Measurements from ENCODE around the gene PLCB1. TPM values are rescaled to one million over a fixed set of nuclear protein-coding genes. Genes with fewer than 3 reads are reported as not detected.

Gene PLCB1
- total RNA-seq, 2 experiments from 2014 or later, result 1.9 to 2.2 TPM

DNA sequence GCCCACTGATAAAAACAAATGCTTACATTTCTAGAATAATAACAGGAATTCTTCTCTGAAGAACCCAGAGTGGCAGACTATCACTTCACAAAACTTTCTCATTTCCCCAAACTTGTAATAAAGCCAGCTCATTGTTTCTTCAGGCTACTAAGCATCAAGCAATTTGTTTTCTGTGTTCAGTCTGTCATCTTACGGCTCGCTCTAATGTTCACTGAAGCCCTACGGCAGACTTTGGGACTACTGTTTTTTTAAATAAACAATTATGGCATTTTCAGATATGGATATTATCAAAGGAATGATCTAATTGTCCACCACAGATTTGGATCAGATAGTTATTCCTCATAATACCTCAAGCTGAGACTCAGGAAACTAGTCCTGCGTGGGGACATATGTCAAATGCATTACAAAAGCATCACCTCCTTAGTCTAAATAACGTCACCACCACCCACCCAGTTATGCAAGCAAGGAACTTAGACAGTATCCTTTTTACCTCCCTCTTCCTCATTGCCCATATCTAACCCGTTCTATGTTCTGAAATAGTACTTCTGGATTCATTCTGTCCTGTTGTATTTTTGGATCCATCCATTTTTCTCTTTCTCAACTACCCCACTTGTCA lies 415.1 kb downstream of the PLCB1 start:
- DNase-seq, result no peak
- H3K9me3 Mint-ChIP-seq, result peaks cover 2% of the 10 kb centered on the region
- ChIA-PET CTCF (no interaction called here), POLR2A (no interaction called here)
- no peak overlapping the region for H3K4me3 Mint-ChIP-seq
- H3K27me3 Mint-ChIP-seq, result no peaks in the 10 kb centered on the region
- H3K4me1 Mint-ChIP-seq, result no peaks in the 10 kb centered on the region
- H3K36me3 Mint-ChIP-seq (ENCODE audit: low read depth), result no peaks in the 10 kb centered on the region
- H3K27ac Mint-ChIP-seq, result no peak overlapping the region

DNA sequence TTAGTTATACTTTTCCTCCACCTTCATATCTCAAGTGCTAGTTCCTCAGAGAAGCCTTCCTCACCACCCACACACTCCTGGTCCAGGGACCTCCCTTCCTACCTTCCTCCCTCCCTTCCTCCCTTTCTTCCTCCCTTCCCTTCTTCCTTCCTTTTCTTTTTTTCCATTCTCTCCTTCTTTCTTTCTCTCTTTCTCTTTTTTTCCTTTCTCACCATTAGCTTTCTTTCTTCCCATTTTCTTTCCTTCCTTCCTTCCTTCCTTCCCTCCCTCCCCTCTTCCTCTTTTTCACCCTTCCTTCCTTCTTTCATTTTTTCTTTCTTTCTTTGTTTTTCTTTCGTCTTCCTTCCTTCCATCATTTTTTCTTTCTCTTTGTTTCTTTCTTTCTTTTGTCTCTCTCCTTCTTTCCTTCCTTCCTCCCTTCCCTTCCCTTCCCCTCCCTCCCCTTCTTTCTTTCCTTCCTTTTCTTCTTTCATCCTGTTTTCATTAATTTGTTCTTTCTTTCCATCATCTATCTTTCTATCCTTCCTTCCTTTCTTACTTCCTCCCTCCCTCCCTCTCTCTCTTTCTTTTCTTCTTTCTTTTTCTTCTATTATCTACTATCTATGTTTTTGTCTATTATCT lies 416.0 kb downstream of the PLCB1 start:
- peaks cover 2% of the 10 kb centered on the region for H3K9me3 Mint-ChIP-seq
- no peaks in the 10 kb centered on the region for H3K27me3 Mint-ChIP-seq
- H3K4me1 Mint-ChIP-seq, result no peaks in the 10 kb centered on the region
- H3K4me3 Mint-ChIP-seq, result no peak overlapping the region
- ChIA-PET POLR2A (no interaction called here), CTCF (no interaction called here)
- DNase-seq, result no peak
- no peak overlapping the region for H3K27ac Mint-ChIP-seq
- H3K36me3 Mint-ChIP-seq (ENCODE audit: low read depth), result no peaks in the 10 kb centered on the region

DNA sequence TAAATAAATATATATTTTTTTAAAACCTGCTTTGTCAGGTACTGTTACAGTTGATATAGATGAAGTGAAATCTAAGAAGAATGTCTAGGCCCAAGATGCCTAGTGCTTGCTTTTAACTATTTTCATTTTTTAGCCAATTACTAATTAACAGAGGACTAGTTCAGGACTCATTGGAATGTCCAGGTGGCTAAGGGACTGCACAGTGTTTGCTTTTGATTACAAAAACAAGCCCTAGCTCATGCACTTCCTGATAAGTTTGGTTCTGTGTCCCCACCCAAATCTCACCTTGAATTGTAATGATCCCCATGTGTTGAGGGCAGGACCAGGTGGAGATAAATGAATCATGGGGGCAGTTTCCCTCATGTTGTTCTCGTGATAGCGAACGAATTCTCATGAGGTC lies 417.1 kb downstream of the PLCB1 start:
- no peak for DNase-seq
- Mint-ChIP-seq H3K36me3 (ENCODE audit: low read depth) (no peaks in the 10 kb centered on the region), H3K27me3 (no peaks in the 10 kb centered on the region), H3K4me1 (no peaks in the 10 kb centered on the region), H3K9me3 (peaks cover 2% of the 10 kb centered on the region), H3K27ac (no peak overlapping the region), H3K4me3 (no peak overlapping the region)
- POLR2A ChIA-PET, result no interaction called here
- CTCF ChIA-PET, result no interaction called here

DNA sequence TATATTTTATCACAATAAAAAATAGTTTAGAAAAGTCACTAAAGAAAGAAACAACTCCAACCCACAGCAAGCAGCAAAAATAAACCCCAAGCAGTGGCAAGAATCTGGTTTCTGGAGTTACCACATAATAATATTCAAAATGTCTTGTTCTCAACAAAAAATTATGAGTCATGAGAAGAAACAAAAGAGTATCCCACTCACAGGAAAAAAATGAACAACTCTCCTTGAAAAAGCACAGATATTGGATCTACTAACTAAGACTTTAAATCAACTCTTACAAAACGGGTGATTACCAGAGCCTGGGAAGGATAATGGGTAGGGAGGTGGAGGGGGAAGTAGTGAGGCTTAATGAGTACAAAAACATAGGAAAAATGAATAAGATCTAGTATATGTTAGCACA lies 425.6 kb downstream of the PLCB1 start:
- H3K4me3 Mint-ChIP-seq, result no peak overlapping the region
- DNase-seq, result no peak
- H3K27ac Mint-ChIP-seq, result no peak overlapping the region
- POLR2A ChIA-PET, result no interaction called here
- no peaks in the 10 kb centered on the region for H3K27me3 Mint-ChIP-seq
- H3K4me1 Mint-ChIP-seq, result no peaks in the 10 kb centered on the region
- CTCF ChIA-PET, result no interaction called here
- no peaks in the 10 kb centered on the region for H3K36me3 Mint-ChIP-seq (ENCODE audit: low read depth)
- peaks cover 9% of the 10 kb centered on the region for H3K9me3 Mint-ChIP-seq

DNA sequence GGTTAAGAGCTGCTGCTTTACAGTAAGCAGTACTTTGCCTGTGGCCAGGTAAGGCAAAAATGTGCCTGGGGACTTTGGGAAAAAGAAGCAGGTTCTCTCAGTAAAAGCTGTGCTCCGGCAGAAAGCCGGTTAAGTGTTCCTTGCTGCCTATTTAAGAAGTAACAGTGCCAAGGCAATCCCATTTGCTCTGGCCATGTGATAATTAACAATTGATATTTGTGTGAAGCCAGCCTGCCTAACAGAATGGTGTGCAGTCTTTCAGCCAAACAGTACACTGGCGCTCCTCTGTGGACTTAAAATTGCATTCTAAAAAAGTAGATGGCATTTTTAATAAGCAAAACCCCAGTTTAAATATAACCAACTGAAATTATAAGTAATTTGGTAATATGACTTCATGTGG lies 430.3 kb downstream of the PLCB1 start:
- no peak overlapping the region for H3K27ac Mint-ChIP-seq
- DNase-seq, result no peak
- H3K27me3 Mint-ChIP-seq, result no peaks in the 10 kb centered on the region
- H3K4me3 Mint-ChIP-seq, result no peak overlapping the region
- H3K36me3 Mint-ChIP-seq (ENCODE audit: low read depth), result no peaks in the 10 kb centered on the region
- peaks cover 7% of the 10 kb centered on the region for H3K9me3 Mint-ChIP-seq
- no peaks in the 10 kb centered on the region for H3K4me1 Mint-ChIP-seq
- CTCF ChIA-PET, result interaction anchor here (0.5 kb wide), 1 partner anchor 197 kb away, joined by 3 read pairs; no protein-coding TSS in a partner anchor
- POLR2A ChIA-PET, result no interaction called here

DNA sequence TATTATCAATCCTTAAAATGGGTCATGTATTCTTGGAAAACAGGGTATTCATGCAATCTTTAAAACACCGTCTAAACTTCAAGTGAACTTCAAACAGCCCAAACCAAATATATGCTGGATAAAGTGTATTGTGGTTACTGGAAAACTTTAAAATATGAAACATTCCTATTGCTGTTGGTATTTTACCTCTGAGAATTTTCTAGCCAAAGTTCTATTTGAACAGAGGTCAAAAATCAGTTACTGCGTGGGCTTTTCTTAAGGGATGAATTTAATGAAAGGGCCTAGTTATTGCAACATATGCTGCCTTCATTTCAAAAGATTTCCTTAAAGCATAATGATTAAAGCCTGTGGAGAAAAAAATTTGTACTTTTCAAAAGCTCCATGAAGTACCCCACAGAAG lies 436.0 kb downstream of the PLCB1 start:
- Mint-ChIP-seq H3K36me3 (ENCODE audit: low read depth) (no peaks in the 10 kb centered on the region), H3K27me3 (no peaks in the 10 kb centered on the region), H3K27ac (no peak overlapping the region), H3K4me3 (no peak overlapping the region), H3K4me1 (no peaks in the 10 kb centered on the region), H3K9me3 (peaks cover 6% of the 10 kb centered on the region)
- ChIA-PET POLR2A (no interaction called here), CTCF (no interaction called here)
- no peak for DNase-seq

DNA sequence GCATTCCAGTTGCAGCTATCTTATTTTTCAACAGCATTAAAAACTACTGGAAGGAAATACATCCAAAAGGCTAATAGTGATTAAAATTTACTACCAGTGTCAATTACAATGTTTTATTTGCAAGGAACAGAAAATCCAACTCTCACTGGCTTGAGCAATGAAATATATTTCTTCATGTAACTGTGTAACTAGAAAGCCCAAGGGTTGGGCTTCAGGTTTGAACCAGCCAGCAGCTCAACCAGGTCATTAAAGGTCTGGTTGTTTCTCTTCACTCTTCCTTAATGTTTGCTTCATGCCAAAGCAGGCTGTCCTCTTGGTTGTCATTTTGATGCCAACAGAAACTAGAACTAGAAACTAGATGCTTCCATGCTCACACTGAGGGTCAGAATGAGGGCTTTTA lies 437.7 kb downstream of the PLCB1 start:
- CTCF ChIA-PET, result no interaction called here
- Mint-ChIP-seq H3K4me1 (no peaks in the 10 kb centered on the region), H3K4me3 (no peak overlapping the region)

DNA sequence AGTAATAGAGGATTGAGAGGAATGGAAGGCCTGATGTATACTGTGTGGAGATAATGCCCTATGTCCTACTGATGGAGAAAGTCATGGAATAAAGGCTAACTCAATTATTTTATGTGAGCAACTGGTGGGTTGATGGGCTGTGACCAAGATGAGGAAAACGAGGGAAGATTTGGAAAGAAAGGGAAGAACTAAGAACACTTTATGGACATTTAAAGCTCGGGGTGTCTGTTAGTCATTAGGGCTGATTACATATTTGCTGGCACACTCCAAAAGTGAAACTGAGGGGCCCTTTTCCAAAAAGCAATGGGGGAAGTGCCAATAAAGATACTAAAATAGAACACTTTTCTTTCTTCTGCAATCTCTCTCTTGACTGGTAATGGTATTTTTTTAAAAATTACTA lies 439.5 kb downstream of the PLCB1 start:
- peaks cover 3% of the 10 kb centered on the region for H3K9me3 Mint-ChIP-seq
- H3K4me1 Mint-ChIP-seq, result no peaks in the 10 kb centered on the region
- no peak overlapping the region for H3K4me3 Mint-ChIP-seq
- ChIA-PET POLR2A (no interaction called here), CTCF (no interaction called here)
- no peak overlapping the region for H3K27ac Mint-ChIP-seq
- no peak for DNase-seq
- H3K27me3 Mint-ChIP-seq, result no peaks in the 10 kb centered on the region
- no peaks in the 10 kb centered on the region for H3K36me3 Mint-ChIP-seq (ENCODE audit: low read depth)

More for the DNA sequence above, 437.7 kb downstream of the PLCB1 start:
- Mint-ChIP-seq H3K27me3 (no peaks in the 10 kb centered on the region), H3K9me3 (peaks cover 3% of the 10 kb centered on the region), H3K27ac (no peak overlapping the region), H3K36me3 (ENCODE audit: low read depth) (no peaks in the 10 kb centered on the region)
- no peak for DNase-seq
- POLR2A ChIA-PET, result no interaction called here

DNA sequence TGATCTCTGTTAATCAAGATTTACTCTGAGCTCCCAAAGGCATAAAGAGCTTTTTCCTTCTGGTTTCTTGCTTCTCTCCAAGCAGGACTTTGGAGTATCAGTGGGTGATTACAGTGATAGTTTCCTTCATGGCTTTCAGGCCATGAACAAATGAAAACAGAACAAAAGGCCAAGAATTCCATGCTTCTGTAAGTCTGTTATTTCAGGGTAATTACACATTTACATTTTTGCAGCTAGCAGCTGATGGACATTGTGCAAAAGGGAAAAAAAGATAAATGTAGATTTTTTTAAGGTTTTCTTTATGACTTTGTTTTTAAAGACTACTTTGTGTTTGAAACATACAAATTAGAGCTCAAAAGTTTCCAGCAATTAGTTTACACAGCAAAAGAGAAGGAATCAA lies 441.6 kb downstream of the PLCB1 start:
- ChIA-PET CTCF (no interaction called here), POLR2A (no interaction called here)
- no peak for DNase-seq
- no peaks in the 10 kb centered on the region for H3K36me3 Mint-ChIP-seq (ENCODE audit: low read depth)
- no peak overlapping the region for H3K4me3 Mint-ChIP-seq
- H3K27ac Mint-ChIP-seq, result no peak overlapping the region
- no peaks in the 10 kb centered on the region for H3K4me1 Mint-ChIP-seq
- H3K9me3 Mint-ChIP-seq, result peaks cover 5% of the 10 kb centered on the region
- H3K27me3 Mint-ChIP-seq, result no peaks in the 10 kb centered on the region

DNA sequence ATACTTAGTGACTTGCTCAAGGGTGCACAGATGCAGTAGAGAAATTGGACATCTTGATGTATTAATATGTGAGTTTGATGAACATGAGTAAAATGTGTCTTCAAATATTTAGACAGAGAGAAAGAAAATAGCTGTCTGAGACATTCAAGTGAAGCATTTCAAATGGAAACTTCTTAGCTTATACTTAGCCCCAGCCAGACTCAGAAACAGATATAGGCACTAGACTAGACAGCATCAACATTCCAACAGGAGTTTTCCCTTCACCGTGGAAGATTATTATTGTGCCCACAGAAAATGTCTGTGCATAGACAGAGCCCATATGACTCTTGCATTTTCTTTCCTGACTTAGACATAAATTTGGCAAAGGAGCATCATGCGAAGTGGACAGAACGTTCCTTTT lies 443.0 kb downstream of the PLCB1 start:
- H3K9me3 Mint-ChIP-seq, result peaks cover 5% of the 10 kb centered on the region
- DNase-seq, result no peak
- no peaks in the 10 kb centered on the region for H3K27me3 Mint-ChIP-seq
- H3K36me3 Mint-ChIP-seq (ENCODE audit: low read depth), result no peaks in the 10 kb centered on the region
- H3K27ac Mint-ChIP-seq, result no peak overlapping the region
- H3K4me3 Mint-ChIP-seq, result no peak overlapping the region
- H3K4me1 Mint-ChIP-seq, result no peaks in the 10 kb centered on the region
- POLR2A ChIA-PET, result no interaction called here
- CTCF ChIA-PET, result no interaction called here

DNA sequence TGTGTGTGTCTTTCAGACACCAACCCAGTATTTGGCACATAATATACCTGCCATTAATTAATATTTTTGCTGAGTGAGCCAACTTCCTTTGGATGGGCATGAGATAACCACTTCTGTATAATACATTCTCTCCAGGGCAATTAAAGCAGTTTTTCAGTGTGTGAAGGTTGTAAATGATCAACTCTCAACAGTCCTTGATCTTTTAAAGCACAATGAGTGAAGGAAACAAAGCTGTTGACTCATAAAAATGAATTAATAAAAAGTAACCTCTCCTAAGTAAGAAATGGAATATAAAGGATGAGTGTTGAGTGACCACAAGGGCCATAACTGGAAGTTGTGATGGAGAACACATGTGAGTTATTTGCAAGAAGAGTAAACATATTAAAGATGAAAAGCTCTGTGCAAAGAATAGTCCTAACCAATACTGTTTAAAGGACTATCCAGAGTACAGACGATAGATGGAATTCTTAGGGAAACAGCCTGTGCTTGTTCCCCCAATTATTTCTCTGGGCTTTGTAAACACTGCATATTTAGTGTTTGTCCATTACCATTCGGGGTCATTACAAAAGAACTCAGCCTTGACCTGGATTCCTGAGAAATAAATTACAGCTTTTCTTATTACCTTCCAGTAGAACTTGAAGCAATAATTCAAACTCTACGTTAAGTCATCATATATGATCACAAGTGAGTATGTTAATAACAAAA lies 446.2 kb downstream of the PLCB1 start:
- Mint-ChIP-seq H3K27me3 (no peaks in the 10 kb centered on the region), H3K4me1 (no peaks in the 10 kb centered on the region), H3K9me3 (peaks cover 2% of the 10 kb centered on the region), H3K36me3 (ENCODE audit: low read depth) (no peaks in the 10 kb centered on the region), H3K27ac (no peak overlapping the region), H3K4me3 (no peak overlapping the region)
- ChIA-PET POLR2A (no interaction called here), CTCF (no interaction called here)
- no peak for DNase-seq

DNA sequence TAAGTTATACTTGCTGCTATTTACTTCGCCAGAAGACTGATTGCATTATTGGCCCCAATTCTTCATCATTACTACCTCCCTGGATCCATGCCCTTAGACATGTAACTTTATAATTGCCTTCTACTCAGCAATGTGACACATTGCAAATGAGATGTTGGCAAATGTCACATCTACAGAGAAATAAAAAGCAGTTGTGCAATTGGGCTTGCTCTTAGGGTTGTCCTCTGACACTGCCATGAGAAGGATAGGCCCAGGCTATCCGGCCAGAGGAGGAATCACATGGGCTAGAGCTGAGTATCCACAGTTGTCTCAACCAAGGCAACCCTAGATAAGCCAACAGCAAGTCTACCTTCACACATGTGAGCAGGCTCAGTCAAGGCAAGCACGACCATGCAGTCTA lies 447.0 kb downstream of the PLCB1 start:
- no peak for DNase-seq
- ChIA-PET POLR2A (no interaction called here), CTCF (no interaction called here)
- peaks cover 2% of the 10 kb centered on the region for H3K9me3 Mint-ChIP-seq
- no peak overlapping the region for H3K4me3 Mint-ChIP-seq
- no peaks in the 10 kb centered on the region for H3K4me1 Mint-ChIP-seq
- H3K36me3 Mint-ChIP-seq (ENCODE audit: low read depth), result no peaks in the 10 kb centered on the region
- H3K27me3 Mint-ChIP-seq, result no peaks in the 10 kb centered on the region
- no peak overlapping the region for H3K27ac Mint-ChIP-seq

DNA sequence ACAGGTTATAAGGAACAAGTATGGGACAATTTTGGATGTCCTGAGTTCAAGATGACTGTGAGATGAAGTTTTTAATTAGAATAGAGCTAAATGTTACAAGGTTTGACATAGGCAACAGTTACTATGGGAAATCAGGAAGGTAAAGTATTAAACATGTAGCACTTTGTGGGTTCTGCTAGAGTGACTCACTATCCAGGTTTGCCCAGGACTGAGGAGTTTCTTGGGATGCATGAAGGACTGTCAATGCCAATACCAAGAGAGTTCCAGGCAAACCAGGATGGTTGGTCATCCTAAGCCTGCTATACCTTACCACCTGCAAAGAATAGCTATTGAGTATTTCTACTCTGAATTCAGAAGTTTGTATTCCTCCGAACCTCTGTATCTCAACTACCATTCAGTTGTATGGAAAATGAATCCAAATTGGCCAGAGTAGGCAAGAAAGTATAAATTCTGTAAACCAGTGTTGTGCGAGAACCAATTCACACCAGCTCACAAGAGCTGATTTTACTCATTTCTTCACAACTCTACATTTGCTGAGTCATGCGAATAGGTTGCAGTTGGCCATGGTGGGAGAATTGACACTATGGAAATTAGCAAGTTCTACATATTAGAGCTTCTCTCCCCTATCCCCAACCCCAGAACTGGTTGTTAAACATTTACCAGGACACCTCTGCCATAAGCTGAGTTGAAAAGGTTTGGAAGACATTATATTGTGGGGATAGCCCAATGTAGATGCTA lies 449.5 kb downstream of the PLCB1 start:
- no peak for DNase-seq
- H3K9me3 Mint-ChIP-seq, result peaks cover 4% of the 10 kb centered on the region
- H3K4me3 Mint-ChIP-seq, result no peak overlapping the region
- H3K36me3 Mint-ChIP-seq (ENCODE audit: low read depth), result no peaks in the 10 kb centered on the region
- ChIA-PET CTCF (no interaction called here), POLR2A (no interaction called here)
- no peak overlapping the region for H3K27ac Mint-ChIP-seq
- H3K27me3 Mint-ChIP-seq, result no peaks in the 10 kb centered on the region
- H3K4me1 Mint-ChIP-seq, result no peaks in the 10 kb centered on the region

Measured in activated CD4-positive, alpha-beta memory T cell treated with anti-CD3 and anti-CD28 coated beads, Interleukin-2, amount 10 ng/mL, durations not matched to agents 7 days and 5 days (primary cell).